IMR-90 (cell line): ENCODE measurements around the gene MPP2. TPM values are rescaled to one million over a fixed set of nuclear protein-coding genes. Genes with fewer than 3 reads are reported as not detected.

ENCODE experiments used
- ATAC-seq: fragments of 200-7000 bp; cut with Tn5 transposase; 2 replicates; pipeline ENCODE4 v1.9.1; 2020; ENCODE audit warnings: low read depth, mild to moderate bottlenecking, moderate library complexity
- BruUV-seq: library from RNA; stranded (reverse); fragments of 400-500 nt; replicated peaks from 2 replicates; lab custom pipeline; 2021; lab: Mats Ljungman, UMichigan
- CTCF ChIA-PET: fragments of 300-600 bp; formaldehyde crosslinking; extraction: SDS; loops from one replicate; lab custom pipeline; 2021; ENCODE audit warnings: antibody characterized with exemption; lab: Yijun Ruan, JAX
- POLR2A ChIA-PET: fragments of 300-600 bp; sonication (Branson Sonifier 250); formaldehyde crosslinking; loops from one replicate; lab custom pipeline; 2022; ENCODE audit warnings: antibody characterized with exemption; ENCODE audit not compliant: unreplicated experiment; lab: Charles Lee
- DNase-seq: peaks from one replicate; pipeline ENCODE4 v3.0.0; 2013
- H2AFZ ChIP-seq: replicated peaks from 2 replicates; pipeline ENCODE3; 2013; ENCODE audit warnings: low read length, mild to moderate bottlenecking; ENCODE audit not compliant: poor library complexity
- H2AK5ac ChIP-seq: 2 replicates; pipeline ENCODE4 v1.6.1; 2013; ENCODE audit warnings: low read depth, low read length, inconsistent platforms
- H2AK9ac ChIP-seq: replicated peaks from 2 replicates; pipeline ENCODE3; 2013; ENCODE audit warnings: mild to moderate bottlenecking, low read depth, low read length, moderate library complexity; ENCODE audit not compliant: poor library complexity
- H2BK120ac ChIP-seq: 2 replicates; pipeline ENCODE4 v1.6.1; 2013; ENCODE audit warnings: low read depth, low read length, inconsistent platforms
- H2BK15ac ChIP-seq: 3 replicates; pipeline ENCODE4 v1.6.1; 2013; ENCODE audit warnings: low read depth, low read length, inconsistent platforms
- H2BK20ac ChIP-seq: 2 replicates; pipeline ENCODE4 v1.6.1; 2013; ENCODE audit warnings: low read depth, mild to moderate bottlenecking, inconsistent platforms, low read length, moderate library complexity
- H2BK5ac ChIP-seq: 2 replicates; pipeline ENCODE4 v1.6.1; 2013; ENCODE audit warnings: mild to moderate bottlenecking, low read depth, low read length, inconsistent platforms; ENCODE audit not compliant: poor library complexity, severe bottlenecking
- H3K14ac ChIP-seq: replicated peaks from 2 replicates; pipeline ENCODE4 v1.6.1; 2013; ENCODE audit warnings: low read depth, low read length, inconsistent platforms
- H3K18ac ChIP-seq: 2 replicates; pipeline ENCODE4 v1.6.1; 2013; ENCODE audit warnings: low read depth, low read length, control low read depth
- H3K23ac ChIP-seq: 2 replicates; pipeline ENCODE4 v1.6.1; 2013; ENCODE audit warnings: low read depth, low read length, inconsistent platforms
- H3K27ac ChIP-seq: 2 replicates; pipeline ENCODE4 v1.5.1; 2013; ENCODE audit warnings: mild to moderate bottlenecking, control low read depth, low read length; ENCODE audit not compliant: insufficient read depth
- H3K27me3 ChIP-seq: 2 replicates; pipeline ENCODE4 v1.6.1; 2013; ENCODE audit warnings: low read length; ENCODE audit not compliant: control insufficient read depth, insufficient read depth
- H3K36me3 ChIP-seq: 2 replicates; pipeline ENCODE4 v1.6.1; 2013; ENCODE audit warnings: low read length, mixed read lengths; ENCODE audit not compliant: control insufficient read depth, insufficient read depth
- H3K4ac ChIP-seq: 2 replicates; pipeline ENCODE4 v1.6.1; 2013; ENCODE audit warnings: low read depth, low read length, inconsistent platforms
- H3K4me1 ChIP-seq: 2 replicates; pipeline ENCODE4 v1.6.1; 2013; ENCODE audit warnings: low read length, mixed read lengths; ENCODE audit not compliant: control insufficient read depth, insufficient read depth
- H3K4me2 ChIP-seq: 2 replicates; pipeline ENCODE4 v1.6.1; 2013; ENCODE audit warnings: low read depth, mild to moderate bottlenecking, control low read depth, low read length, moderate library complexity
- H3K4me3 ChIP-seq: 2 replicates; pipeline ENCODE4 v1.5.1; 2013; ENCODE audit warnings: low read depth, mild to moderate bottlenecking, control low read depth, low read length, moderate library complexity; ENCODE audit not compliant: insufficient read depth
- H3K56ac ChIP-seq: 2 replicates; pipeline ENCODE4 v1.6.1; 2013; ENCODE audit warnings: low read length, inconsistent platforms; ENCODE audit not compliant: insufficient read depth; ENCODE audit errors: extremely low read depth
- H3K79me1 ChIP-seq, 2 experiments: 2 replicates each; pipeline ENCODE4 v1.6.1; 2013; ENCODE audit warnings: low read length in 2 of 2, inconsistent platforms in 1 of 2, low read depth in 1 of 2
- H3K9ac ChIP-seq: 2 replicates; pipeline ENCODE4 v1.6.1; 2013; ENCODE audit warnings: low read depth, low read length, control low read depth
- H3K9me1 ChIP-seq: 2 replicates; pipeline ENCODE4 v1.6.1; 2013; ENCODE audit warnings: low read length, inconsistent platforms; ENCODE audit not compliant: insufficient read depth
- H3K9me3 ChIP-seq: 2 replicates; pipeline ENCODE4 v1.6.1; 2013; ENCODE audit warnings: low read length; ENCODE audit not compliant: control insufficient read depth, insufficient read depth
- H4K20me1 ChIP-seq: 2 replicates; pipeline ENCODE4 v1.6.1; 2013; ENCODE audit warnings: low read length, inconsistent platforms; ENCODE audit not compliant: insufficient read depth
- H4K5ac ChIP-seq: 2 replicates; pipeline ENCODE4 v1.6.1; 2013; ENCODE audit warnings: mild to moderate bottlenecking, low read depth, low read length, control low read depth
- H4K8ac ChIP-seq, 2 experiments: 2 replicates each; pipeline ENCODE4 v1.6.1; 2013; ENCODE audit warnings: low read depth in 2 of 2, low read length in 2 of 2, control low read depth in 1 of 2, inconsistent platforms in 1 of 2
- H4K91ac ChIP-seq: 2 replicates; pipeline ENCODE4 v1.6.1; 2013; ENCODE audit warnings: low read depth, low read length, inconsistent platforms; ENCODE audit not compliant: insufficient read depth
- CEBPB ChIP-seq: IDR thresholded peaks from 2 replicates; pipeline ENCODE4 v1.6.1; 2012; ENCODE audit warnings: low read depth, low read length, improper control_type of control experiment
- CTCF ChIP-seq: conservative IDR thresholded peaks from 2 replicates; pipeline ENCODE4 v1.5.1; 2012; ENCODE audit warnings: mild to moderate bottlenecking, low read depth, low read length, improper control_type of control experiment
- MAZ ChIP-seq: IDR thresholded peaks from 2 replicates; pipeline ENCODE4 v1.6.1; 2012; ENCODE audit warnings: low read depth, mild to moderate bottlenecking, low read length, improper control_type of control experiment, moderate library complexity, borderline replicate concordance
- WGBS, 2 experiments: methylation state at CpG; one replicate each; pipeline versions ENCODE4 v1.1.5 to v1.1.7; 2013; ENCODE audit warnings: missing lambda C conversion rate in 2 of 2; ENCODE audit not compliant: insufficient read length in 1 of 2; ENCODE audit errors: extremely low coverage in 2 of 2; 5-methylcytosine and 5-hydroxymethylcytosine counted together
- dilution Hi-C: fragments of 300-500 bp; cut with HindIII; formaldehyde crosslinking; loops from one replicate; pipeline ENCODE4 v1.14.3; 2018; ENCODE audit warnings: low sequenced_read_pairs; ENCODE audit not compliant: unreplicated experiment
- in situ Hi-C: fragments of 300-500 bp; cut with MboI; formaldehyde crosslinking; loops from 3 replicates; pipeline ENCODE4 v1.14.3; 2019; ENCODE audit warnings: low sequenced_read_pairs, inconsistent platforms, mixed read lengths
- intact Hi-C: fragments of 100-400 bp; cut with micrococcal nuclease; formaldehyde crosslinking; loops from 2 replicates; pipeline ENCODE4 v1.10.0; 2022
- polyA plus RNA-seq, 3 experiments: library from polyadenylated mRNA; depleted of rRNA; stranded (reverse); fragments of >200 nt; gene quantifications; 2 replicates each; pipeline ENCODE4 v1.2.3, GENCODE V29; 2012; ENCODE audit warnings: low replicate concordance in 1 of 3
- total RNA-seq: library from RNA; depleted of rRNA; stranded (reverse); fragments of >200 nt; gene quantifications from 2 replicates; pipeline ENCODE4 v1.2.3, GENCODE V29; 2012

MPP2 gene
- total and polyA plus RNA-seq, 2 of the 4 experiments (the other 2 are of a cell fraction), result 3.2 to 3.8 TPM

- Histone ChIP-seq H4K91ac (no peak overlapping the region), H3K56ac (no peak overlapping the region), H3K27ac (no peak overlapping the region), H2AK5ac (no peak overlapping the region), H4K5ac (no peak overlapping the region), H2BK20ac (no peak overlapping the region), H2AK9ac (no peak overlapping the region), H3K9ac (no peak overlapping the region), H4K8ac (no peak overlapping the region), H3K79me1 (no peaks in the 10 kb centered on the region), H3K4me1 (no peaks in the 10 kb centered on the region), H2BK120ac (no peak overlapping the region), H2BK5ac (no peak overlapping the region), H3K18ac (no peak overlapping the region), H3K36me3 (no peaks in the 10 kb centered on the region), H3K4me2 (no peak overlapping the region), H3K4ac (no peak overlapping the region), H3K4me3 (no peak overlapping the region), H3K23ac (no peak overlapping the region), H3K9me3 (no peaks in the 10 kb centered on the region), H2AFZ (no peak overlapping the region), H2BK15ac (no peak overlapping the region), H3K14ac (no peak overlapping the region), H3K9me1 (no peaks in the 10 kb centered on the region), H4K20me1 (no peaks in the 10 kb centered on the region), H3K27me3 (peaks cover 89% of the 10 kb centered on the region)
- in situ Hi-C loops (no loop called here), intact Hi-C loops (no loop called here), dilution Hi-C loops (no loop called here)
- ChIA-PET POLR2A (interaction anchor here (0.5 kb wide), 1 partner anchor 9 kb away, joined by 15 read pairs; no protein-coding TSS in a partner anchor), CTCF (interaction anchor here (1.8 kb wide), 1 partner anchor 14 kb away, joined by 8 read pairs; the partner anchor contains the start of gene CD300LG)
- 0 out of 2 replicates have a peak, but pooled peaks have one; percentile 21 for ATAC-seq
- BruUV-seq, result no TSS peak
- 69% methylated on average over 4 of the region's 12 CpGs; no CpG with 5 or more reads in 1 of the 2 experiments for WGBS, 2 experiments
- DNase-seq, result no peak
- TF ChIP-seq MAZ (no peak), CEBPB (peak; percentile 76), CTCF (no peak)
These were observed 47.1 kb downstream of the MPP2 start for GRCh38 chr17:43860077-43860725.
